Measurements from ENCODE around the gene KCNJ6.

- TF ChIP-seq POLR2A (IDR thresholded peaks at IDR 0.05; ENCODE audit: borderline replicate concordance, extremely low read depth, insufficient read depth, insufficient read length): no peak
- TF ChIP-seq REST (IDR thresholded peaks at IDR 0.05; ENCODE audit: low read depth): no peak
- TF ChIP-seq YY1 (IDR thresholded peaks at IDR 0.05; ENCODE audit: extremely low read depth, insufficient replicate concordance, low read depth, low read length): no peak
- TF ChIP-seq TCF7L2 (IDR thresholded peaks at IDR 0.05; ENCODE audit: borderline replicate concordance, extremely low read depth, insufficient read depth, insufficient read length): no peak
- no peak for TF ChIP-seq CTCF (IDR thresholded peaks at IDR 0.05 in 2 of 3, conservative IDR thresholded peaks at IDR 0.05 in 1 of 3; ENCODE audit: borderline replicate concordance in 1 of 3, insufficient read depth in 1 of 3, low read depth in 2 of 3, low read length in 2 of 3)
- TF ChIP-seq, protein P1, sequence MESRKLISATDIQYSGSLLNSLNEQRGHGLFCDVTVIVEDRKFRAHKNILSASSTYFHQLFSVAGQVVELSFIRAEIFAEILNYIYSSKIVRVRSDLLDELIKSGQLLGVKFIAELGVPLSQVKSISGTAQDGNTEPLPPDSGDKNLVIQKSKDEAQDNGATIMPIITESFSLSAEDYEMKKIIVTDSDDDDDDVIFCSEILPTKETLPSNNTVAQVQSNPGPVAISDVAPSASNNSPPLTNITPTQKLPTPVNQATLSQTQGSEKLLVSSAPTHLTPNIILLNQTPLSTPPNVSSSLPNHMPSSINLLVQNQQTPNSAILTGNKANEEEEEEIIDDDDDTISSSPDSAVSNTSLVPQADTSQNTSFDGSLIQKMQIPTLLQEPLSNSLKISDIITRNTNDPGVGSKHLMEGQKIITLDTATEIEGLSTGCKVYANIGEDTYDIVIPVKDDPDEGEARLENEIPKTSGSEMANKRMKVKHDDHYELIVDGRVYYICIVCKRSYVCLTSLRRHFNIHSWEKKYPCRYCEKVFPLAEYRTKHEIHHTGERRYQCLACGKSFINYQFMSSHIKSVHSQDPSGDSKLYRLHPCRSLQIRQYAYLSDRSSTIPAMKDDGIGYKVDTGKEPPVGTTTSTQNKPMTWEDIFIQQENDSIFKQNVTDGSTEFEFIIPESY (IDR thresholded peaks at IDR 0.05; ENCODE audit: extremely low read depth, insufficient replicate concordance, low read length): no peak
- no peak for TF ChIP-seq EZH2 (IDR thresholded peaks at IDR 0.05)
- no peak for TF ChIP-seq EZH2phosphoT487 (IDR thresholded peaks at IDR 0.05; ENCODE audit: borderline replicate concordance)
- TF ChIP-seq CEBPB (IDR thresholded peaks at IDR 0.05; ENCODE audit: low read depth): no peak
- TF ChIP-seq SP1 (IDR thresholded peaks at IDR 0.05; ENCODE audit: low read depth): no peak
- TF ChIP-seq SIN3A (IDR thresholded peaks at IDR 0.05; ENCODE audit: low read depth): no peak
- no peak for TF ChIP-seq ATF3 (IDR thresholded peaks at IDR 0.05)
- TF ChIP-seq POLR2AphosphoS5 (IDR thresholded peaks at IDR 0.05; ENCODE audit: low read depth, low read length): no peak
- TF ChIP-seq SRF (IDR thresholded peaks at IDR 0.05; ENCODE audit: low read depth): no peak
These were observed 248.9 kb downstream of the KCNJ6 start for GRCh38 chr21:37667380-37667779.

Data from HCT116 (cell line).